Activated CD4-positive, alpha-beta T cell treated with anti-CD3 and anti-CD28 coated beads for 1 hour (primary cell): ENCODE data around the gene ZNF577.
"Not testable (repeated sequence)": the region's sequence is repeated elsewhere in the genome, so short reads cannot be mapped to it uniquely, and the experiment has no call there.

Source experiments
- DNase-seq: peaks from one replicate; pipeline ENCODE4 v3.0.0-alpha.2; 2020

Gene ZNF577

DNA sequence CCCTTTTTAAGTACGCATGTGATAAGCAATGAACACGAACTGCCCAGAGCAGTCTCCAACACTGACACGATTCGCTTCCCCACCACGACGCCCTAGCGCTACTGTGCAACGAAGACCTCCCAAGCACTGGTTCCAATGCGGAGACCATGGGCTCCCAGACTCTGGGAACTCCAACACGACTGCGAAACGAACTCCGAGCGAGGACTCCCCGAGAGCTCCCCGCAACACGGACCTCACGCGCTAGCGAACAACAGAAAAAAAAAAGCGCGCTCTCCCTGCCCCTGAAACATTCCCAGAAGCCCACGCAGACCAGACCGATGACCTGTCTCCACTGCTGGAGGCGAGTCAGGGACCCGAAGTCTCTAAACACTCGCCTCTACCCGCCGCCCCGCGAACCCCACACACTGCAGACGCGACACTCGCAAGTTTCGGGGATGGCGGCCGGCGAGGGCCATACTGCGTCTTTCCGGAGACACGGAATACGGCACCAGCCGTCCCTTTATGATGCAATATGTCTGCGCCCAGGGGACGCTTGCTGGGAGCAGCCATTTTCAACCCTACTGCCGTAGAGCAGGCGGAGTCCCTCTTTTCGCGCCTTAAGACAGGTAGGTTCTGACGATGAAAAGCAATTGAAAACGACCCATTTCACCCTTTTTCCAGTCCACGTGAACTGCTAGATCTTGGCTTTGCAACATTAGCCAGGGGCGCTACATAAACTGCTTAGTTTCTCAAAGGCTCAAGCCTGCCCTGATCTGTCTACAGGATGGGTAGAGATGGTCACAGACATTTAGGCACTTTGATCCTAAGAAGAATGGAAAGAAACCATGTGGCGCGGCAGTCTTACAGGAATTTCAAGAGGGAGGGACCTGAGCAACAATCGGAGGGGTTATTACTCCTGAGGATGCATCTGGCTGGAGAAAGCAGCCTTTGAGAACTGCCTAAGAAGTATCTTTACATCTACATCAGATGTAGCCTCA, at the start of gene ZNF577:
Gene ZNF577, minus strand, starts transcription at position 430 of the 977 bp plus-strand sequence. CDS start 7,569 bp downstream, outside the sequence.
- DNase-seq: peak; percentile 60

DNA sequence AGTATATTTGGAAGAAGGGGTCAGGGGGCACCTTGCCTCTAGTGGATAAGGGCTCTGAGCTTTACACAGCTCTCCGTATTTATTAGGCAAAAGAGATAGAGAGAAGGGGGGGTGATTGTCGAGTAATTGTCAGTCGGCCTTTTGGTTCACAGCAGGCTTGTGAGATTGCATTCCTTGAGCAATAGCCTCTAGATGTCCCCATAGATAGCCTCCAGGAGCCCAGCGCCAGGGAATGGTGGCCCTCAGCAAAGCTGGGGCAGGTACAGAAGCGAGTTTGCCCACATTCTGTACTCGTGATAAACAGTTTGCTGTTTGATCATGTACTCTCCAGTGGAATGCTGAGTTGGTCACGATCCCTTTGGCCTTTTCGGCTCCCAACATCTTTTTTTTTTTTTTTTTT, 44.2 kb upstream of the ZNF577 start:
- DNase-seq: no peak

DNA sequence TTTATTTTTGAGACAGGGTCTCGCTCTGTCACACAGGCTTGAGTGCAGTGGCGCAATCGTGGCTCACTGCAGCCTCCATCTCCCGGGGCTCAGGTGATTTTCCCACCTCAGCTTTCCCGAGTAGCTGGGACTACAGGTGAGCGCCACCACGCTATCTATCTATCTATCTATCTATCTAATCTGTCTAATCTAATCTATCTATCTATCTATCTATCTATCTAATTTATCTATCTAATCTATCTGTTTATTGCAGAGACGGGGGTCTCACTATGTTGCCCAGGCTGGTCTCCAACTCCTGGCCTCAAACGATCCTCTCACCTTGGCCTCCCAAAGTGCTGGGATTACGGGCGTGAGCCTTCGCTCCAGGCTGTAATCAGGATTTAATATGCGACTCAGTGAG, 40.1 kb upstream of the ZNF577 start:
- DNase-seq: no peak

DNA sequence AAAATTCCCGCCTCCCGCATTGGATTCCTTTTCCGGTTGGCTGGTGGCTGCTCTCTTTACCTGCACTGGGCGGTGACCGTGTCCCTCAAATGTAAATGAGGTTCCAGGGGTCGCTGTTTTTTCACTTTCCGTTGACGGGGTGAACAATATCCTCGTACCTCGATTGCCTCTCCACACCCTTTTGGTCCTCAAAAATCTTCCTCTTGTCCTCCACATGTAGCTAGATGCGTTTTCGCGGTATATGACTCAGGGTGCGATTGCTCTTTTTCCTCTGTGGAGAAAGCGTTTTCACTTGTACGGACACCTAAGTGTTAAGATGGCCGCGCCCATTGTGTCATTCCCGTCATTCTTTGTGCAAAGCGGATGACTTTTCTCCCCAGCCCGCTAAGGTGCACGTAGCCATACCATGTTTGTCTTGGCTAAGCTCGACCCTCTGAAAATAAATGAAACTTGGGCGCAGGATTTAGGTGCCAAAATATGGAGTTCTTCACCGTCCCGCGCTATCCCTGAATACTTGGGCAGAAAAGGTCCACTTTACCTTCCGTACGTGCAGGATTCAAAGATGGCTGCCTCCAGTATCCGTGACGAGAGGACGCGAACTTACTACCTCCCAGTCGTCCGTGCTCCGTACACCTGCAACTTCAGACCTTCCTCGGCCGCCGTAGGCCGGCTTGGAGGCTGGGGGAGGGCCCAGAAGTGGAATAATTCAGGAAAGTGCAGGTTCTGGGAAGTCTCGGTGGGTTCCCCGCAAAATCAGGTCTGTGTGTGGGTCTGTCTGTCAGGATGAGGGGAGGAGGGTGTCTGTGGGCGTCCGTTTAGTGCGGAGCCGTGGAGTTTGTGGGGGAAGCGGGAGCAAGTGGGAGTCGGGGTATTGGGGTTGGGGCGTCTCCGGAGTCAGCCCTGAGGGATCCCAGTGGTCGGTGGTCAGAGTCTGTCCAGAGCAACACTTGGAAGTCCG, 39.3 kb upstream of the ZNF577 start, which contains the start of gene ZNF613:
Gene ZNF613, plus strand, starts transcription at position 689 of the 958 bp plus-strand sequence. CDS start 8,749 bp downstream, outside the sequence.
- DNase-seq: peak; percentile 78

DNA sequence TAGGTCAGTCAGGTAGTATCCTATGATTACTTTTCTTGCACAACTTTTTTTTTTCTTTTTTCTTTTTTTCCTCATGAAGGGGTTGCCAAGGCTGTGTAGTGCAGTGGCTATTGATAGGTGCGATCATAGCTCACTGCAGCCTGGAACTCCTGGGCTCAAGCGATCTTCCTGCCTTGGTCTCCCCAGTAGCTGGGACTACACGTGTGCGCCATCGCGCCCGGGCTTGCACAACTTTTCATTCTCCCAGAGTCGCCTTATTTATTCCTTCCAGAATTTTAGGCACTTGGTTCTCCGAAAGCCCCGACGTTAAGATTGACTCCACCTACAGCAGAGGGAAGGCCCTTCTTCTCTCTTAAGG, 38.7 kb upstream of the ZNF577 start:
- DNase-seq: no peak

DNA sequence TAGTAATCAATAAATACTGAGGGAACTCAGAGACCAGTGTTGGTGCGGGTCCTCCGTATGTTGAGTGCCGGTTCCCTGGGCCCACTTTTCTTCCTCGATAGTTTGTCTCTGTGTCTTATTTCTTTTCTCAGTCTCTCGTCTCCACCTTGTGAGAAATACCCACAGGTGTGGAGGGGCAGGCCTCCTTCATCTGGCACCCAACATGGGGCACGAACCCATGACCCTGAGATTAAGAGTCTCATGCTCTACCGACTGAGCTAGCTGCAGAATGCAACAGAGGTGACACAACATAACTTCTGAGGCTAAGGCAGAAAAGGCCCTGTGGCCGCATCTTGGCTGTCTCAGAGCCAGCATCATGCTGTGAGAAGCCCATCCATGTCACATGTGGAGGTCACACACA, 34.2 kb upstream of the ZNF577 start:
- DNase-seq: no peak

DNA sequence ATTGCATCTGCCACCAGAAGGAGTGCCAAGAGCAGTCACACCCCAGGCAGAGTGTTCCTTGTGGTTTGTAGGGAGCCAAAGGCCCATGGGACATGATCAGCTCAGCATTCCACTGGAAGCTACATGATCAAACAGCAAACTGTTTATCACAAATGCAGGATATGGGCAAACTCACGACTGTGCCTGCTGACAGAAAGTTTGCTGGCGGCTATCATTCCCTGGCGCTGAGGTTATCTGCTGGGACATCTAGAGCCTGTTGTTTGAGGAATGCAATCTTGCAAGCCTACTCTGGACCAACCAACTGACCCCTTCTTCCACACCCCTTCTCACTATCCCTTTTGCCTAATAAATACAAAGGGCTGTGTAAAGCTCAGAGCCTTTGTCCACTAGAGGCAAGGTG, 31.9 kb upstream of the ZNF577 start:
- no peak for DNase-seq

DNA sequence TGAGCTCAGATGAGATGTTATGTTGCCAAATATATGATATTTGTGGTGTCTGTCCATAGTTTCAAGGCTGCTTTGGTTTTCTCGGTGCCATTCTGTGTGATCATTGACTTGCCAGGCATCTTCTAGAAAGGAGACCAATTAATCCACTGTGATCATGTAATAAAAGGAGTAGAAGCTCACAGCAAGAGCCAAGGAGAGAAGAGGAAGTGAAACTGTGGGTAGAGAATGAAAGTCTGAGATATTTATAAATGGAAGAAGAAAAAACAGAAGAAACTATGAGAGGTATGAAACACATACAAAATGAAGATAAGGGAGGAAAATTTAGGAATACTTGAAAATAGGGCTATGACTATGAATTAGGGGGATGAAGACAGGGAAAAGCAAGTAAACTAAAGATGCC, 28.4 kb upstream of the ZNF577 start:
- no peak for DNase-seq

DNA sequence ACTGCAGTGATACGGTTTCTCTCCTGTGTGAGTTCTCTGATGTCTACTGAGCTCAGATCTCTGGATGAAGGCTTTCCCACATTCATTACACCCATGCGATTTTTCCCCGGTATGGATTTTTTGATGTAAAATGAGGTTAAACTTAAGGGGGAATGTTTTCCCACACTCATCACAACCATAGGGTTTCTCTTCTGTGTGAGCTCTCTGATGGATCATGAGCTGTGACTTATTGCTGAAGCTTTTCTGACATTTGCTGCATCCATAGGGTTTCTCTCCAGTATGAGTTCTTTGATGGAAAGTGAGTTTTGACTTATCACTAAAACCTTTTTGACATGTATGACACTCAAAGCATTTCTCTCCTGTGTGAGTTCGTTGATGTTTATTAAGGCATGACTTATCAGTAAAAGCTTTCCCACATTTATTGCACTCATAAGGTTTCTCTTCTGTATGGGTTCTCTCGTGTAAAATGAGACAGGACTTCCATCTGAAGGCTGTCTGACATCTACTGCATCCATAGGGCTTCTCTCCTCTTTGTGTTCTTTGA, 27.6 kb upstream of the ZNF577 start:
- DNase-seq: no peak

DNA sequence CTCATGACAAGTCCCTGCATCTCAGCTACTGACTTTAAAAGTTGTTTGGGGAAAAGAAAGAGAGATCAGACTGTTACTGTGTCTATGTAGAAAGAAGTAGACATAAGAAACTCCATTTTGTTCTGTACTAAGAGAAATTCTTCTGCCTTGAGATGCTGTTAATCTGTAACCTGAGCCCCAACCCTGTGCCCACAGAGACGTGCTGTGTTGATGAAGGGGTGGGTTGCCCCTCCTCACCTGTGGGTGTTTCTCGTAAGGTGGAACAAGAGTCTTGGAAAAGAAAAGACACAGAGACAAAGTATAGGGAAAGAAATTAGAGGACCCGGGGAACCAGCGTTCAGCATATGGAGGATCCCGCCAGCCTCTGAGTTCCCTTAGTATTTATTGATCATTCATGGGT, 20.2 kb upstream of the ZNF577 start:
- DNase-seq: not testable (repeated sequence)

DNA sequence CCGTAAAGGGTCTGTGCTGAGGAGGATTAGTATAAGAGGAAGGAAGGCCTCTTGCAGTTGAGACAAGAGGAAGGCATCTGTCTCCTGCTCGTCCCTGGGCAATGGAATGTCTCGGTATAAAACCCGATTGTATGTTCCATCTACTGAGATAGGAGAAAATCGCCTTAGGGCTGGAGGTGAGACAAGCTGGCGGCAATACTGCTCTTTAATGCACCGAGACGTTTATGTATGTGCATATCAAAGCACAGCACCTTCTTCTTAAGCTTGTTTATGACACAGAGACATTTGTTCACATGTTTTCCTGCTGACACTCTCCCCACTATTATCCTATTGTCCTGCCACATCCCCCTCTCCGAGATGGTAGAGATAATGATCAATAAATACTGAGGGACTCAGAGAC, 18.4 kb upstream of the ZNF577 start:
- DNase-seq: not testable (repeated sequence)

DNA sequence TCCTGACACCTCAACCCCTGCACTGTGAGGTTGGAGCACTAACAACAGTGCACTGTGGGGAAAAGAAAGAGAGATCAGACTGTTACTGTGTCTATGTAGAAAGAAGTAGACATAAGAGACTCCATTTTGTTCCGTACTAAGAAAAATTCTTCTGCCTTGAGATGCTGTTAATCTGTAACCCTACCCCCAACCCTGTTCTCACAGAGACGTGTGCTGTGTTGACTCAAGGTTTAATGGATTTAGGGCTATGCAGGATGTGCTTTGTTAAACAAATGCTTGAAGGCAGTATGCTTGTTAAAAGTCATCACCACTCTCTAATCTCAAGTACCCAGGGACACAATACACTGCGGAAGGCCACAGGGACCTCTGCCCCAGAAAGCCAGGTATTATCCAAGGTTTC, 17.9 kb upstream of the ZNF577 start:
- DNase-seq: not testable (repeated sequence)

DNA sequence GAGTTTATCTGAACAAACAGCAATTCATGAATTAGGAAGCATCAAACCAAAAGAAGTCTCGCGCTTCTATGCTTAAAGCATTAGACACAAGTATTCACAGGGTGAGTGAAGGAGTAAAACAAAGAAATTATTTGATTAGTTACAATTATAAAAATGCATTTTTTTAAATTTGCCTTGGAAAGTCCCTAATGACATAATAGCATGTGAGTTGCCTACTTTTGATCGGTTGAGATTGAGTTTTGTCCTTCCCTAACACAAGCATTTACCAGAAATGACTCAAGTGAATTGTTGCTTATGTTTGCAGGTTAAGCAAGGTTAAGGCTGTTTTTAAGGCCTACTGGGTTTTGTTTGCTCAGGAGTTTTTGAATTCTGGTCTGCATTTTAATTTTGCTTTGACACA, 17.5 kb upstream of the ZNF577 start:
- DNase-seq: no peak

DNA sequence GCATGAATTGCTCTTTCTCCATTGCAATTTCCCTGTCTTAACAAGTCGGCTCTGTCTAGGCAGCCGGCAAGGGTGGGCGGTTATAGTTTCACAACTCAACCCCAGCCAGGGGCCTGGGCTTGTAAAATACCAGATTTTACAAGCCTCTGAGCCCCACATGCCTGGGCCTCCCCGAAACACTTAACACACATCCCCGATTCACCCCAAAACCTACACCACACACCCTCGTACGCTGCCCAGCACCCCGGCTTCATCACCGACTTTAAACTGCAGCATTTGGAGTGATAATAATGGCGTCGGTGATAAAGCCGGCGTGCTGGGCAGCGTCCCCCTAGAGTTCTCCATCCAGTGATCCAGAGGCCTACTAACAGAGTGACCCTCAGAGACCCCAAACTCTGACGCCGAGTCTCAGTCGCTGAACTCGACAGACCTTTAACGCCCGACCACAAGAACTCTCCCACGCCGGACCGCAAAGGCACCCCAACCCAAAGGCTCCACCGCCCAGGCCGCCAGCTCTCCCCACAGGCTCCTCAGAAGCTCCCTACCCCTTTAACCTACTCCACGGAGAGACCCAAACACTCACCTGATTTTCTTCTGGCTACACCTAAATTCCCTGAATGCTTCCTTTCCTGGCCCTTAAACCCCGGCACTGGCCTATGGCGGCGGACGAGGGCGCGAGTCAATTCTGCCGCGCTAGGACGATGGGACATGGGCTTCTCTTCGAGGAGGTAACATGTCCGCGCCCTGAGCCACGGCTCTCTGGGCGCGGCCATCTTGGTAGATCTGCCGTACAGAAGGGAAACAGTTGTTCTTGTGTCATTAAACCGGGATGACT, 16.8 kb upstream of the ZNF577 start, which contains the start of gene ZNF649:
Gene ZNF649, minus strand, starts transcription at position 687 of the 835 bp plus-strand sequence. CDS start 4,910 bp downstream, outside the sequence.
- peak; percentile 72 for DNase-seq

DNA sequence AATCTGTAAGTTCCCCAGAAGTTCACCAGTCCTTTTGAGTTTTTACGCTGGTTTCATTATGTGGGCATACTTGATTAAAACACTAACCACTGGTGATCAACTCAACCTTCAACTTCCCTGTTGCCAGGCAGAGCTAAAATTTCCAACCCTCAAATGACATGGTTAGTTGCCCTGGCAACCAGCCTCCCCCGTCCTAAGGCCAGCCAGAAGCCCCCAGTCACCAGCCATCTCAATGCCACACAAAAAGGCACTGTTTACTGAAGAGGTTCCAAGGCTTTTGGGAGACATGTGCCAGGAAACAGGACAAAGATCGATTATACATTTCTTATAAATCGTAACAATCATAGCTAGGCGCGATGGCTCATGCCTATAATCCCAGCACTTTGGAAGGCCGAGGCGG, 15.4 kb upstream of the ZNF577 start:
- DNase-seq: no peak

DNA sequence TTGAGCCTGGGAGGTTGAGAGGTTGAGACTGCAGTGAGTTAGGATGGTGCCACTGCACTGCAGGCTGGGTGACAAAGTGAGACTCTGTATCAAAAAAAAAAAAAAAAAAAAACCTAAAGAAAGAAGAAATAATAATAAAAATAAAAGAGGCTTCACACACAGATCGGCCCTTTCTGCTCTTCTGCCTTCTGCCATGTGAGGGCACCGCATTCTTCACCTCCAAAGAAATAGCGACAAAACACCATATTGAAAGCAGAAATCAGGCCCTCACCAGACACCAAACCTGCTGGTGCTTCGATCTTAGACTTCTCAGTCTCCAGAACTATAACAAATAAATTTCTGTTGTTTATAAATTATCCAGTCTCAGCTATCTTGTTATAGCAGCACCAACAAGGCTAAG, 14.1 kb upstream of the ZNF577 start:
- no peak for DNase-seq

DNA sequence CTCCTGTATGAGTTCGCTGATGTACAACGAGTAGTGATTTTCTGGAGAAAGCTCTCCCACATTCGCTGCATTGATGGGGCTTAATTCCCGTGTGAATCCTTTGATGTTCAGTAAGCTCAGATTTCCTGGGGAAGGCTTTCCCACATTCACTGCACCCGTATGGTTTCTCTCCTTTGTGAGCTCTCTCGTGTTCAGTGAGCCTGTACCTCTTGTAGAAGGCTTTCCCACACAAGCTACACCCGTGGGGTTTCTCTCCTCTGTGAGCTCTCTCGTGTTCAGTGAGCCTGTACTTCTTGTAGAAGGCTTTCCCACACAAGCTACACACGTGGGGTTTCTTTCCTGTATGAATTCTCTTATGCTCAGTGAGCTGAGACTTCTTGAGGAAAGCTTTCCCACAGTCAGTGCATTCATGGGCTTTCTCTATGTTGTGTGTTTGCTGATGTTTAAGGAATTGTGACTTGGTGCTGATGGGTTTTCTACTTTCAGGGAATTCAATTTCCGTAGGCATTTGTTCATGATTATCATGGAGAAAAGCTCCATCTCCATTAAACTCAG, 3.5 kb upstream of the ZNF577 start:
- DNase-seq: no peak

DNA sequence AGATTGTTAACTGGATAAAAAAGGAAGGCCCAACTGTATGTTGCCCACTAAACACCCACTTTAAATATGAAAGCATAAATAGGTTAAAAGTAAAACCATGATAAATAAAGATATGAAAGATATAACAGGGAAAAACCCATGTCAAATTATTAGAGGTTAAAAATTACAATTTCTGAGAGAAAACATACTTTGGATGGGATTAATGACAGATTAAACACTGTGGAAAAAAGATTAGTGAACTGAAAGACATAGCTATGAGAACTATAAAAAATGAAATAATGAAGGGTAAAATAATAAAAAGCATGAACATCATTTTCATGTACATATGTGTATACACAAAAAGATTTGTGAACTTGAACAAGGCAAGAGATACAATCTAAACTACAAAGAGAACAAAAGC, 2.2 kb upstream of the ZNF577 start:
- DNase-seq: no peak

DNA sequence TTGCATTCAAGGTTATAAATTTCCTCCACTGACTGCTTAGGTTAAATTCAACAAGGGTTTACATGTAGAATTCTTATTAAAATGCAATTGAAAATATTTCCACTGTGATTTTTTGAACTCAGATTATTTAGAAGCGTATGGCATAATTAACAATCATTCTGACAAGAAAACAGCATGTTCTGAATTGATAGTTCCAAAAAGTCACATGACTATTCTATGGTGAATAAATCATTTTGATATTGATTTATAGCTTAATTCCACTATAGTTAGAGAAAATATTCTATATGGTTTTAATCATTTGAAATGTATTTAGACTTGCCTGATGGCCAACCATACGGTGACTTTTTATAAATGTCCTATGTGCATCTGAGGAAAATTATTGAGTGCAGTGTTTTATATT, 3.0 kb downstream of the ZNF577 start:
- no peak for DNase-seq

DNA sequence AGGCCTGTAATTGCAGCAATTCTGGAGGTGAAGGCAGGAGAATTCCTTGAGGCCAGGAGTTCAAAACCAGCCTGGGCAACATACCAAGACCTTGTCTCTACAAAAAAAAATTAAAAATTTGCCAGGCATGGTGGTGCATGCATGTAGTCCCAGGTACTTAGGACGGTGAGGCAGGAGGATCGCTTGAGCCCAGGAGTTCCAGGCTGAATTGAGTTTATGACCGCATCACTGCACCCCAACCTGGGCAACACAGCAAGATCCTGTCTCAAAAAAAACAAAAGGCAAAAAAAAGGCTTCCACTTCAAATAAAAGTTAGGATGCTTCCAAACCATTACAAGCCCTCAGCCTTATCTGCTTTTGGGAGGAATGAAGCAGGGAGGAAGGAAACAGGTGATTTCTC, 5.2 kb downstream of the ZNF577 start:
- DNase-seq: no peak

DNA sequence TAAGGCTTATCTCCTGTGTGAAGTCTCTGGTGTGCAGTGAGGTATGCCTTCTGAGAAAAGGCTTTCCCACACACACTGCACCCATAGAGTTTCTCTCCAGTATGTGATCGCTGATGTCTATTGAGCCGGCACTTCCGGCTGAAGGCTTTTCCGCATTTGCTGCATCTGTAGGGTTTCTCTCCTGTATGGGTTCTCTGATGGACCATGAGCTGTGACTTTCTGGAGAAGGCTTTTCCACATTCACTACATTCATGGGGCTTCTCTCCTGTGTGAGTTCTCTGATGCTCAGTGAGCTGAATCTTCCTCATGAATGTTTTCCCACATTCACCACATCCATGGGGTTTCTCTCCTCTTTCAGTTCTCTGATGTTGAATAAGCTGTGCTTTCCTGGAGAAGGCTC, 14.7 kb downstream of the ZNF577 start:
- DNase-seq: no peak
